Mucosa of rectum (tissue), 2 donors: Measurements from ENCODE around the gene CMBL.
"Not testable (repeated sequence)": the region's sequence is repeated elsewhere in the genome, so short reads cannot be mapped to it uniquely, and the experiment has no call there.

Source experiments
- H3K27ac ChIP-seq, 2 donors: one replicate each; pipeline ENCODE4 v1.7.0; 2013; ENCODE audit warnings: inconsistent platforms in 2 of 2, low read depth in 2 of 2, low read length in 2 of 2
- H3K27me3 ChIP-seq, 2 donors: one replicate each; pipeline ENCODE4 v1.7.0; 2013; ENCODE audit warnings: low read length in 2 of 2; ENCODE audit not compliant: control insufficient read depth in 2 of 2, insufficient read depth in 2 of 2
- H3K36me3 ChIP-seq, 2 donors: one replicate each; pipeline ENCODE4 v1.7.0; 2013; ENCODE audit warnings: low read length in 2 of 2; ENCODE audit not compliant: control insufficient read depth in 2 of 2, insufficient read depth in 2 of 2
- H3K4me1 ChIP-seq, 2 donors: one replicate each; pipeline ENCODE4 v1.7.0; 2013; ENCODE audit warnings: low read length in 2 of 2, mild to moderate bottlenecking in 1 of 2; ENCODE audit not compliant: control insufficient read depth in 2 of 2, insufficient read depth in 2 of 2
- H3K4me3 ChIP-seq, 2 donors: one replicate each; pipeline ENCODE4 v1.7.0; 2013; ENCODE audit warnings: low read length in 2 of 2
- H3K9ac ChIP-seq, 2 donors: one replicate each; pipeline ENCODE4 v1.7.0; 2013; ENCODE audit warnings: low read length in 2 of 2, low read depth in 1 of 2, mild to moderate bottlenecking in 1 of 2
- H3K9me3 ChIP-seq, 2 donors: one replicate each; pipeline ENCODE4 v1.7.0; 2013; ENCODE audit warnings: low read length in 2 of 2; ENCODE audit not compliant: control insufficient read depth in 2 of 2
- donor health status: healthy.
- donor health status: Normal muscosa, but diverticular disease.

Gene CMBL

GRCh38 chr5:10344461-10345106 lies 36.9 kb upstream of the CMBL start:
- H3K27ac ChIP-seq = not testable (repeated sequence)

DNA sequence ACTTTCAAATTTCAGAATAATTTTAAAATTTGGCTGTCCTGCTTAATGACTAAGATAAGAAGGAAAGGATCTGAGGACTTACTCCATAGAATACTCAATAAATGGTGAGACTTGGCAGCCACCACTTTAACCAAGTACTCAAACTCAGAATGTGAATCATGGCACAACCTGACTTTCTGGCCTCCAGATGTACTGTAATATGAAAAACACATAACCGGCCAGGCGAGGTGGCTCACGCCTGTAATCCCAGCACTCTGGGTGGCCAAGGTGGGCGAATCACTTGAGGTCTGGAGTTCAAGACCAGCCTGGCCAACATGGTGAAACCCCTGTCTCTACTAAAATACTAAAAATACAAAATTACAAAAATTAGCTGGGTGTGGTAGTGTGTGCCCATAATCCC lies 35.8 kb upstream of the CMBL start:
- H3K36me3 ChIP-seq = no peaks in the 10 kb centered on the region
- H3K4me3 ChIP-seq = no peak overlapping the region
- H3K27ac ChIP-seq = no peak overlapping the region
- H3K4me1 ChIP-seq = no peaks in the 10 kb centered on the region
- no peaks in the 10 kb centered on the region for H3K27me3 ChIP-seq
- no peak overlapping the region for H3K9ac ChIP-seq
- no peaks in the 10 kb centered on the region for H3K9me3 ChIP-seq

More at GRCh38 chr5:10344461-10345106, 36.9 kb upstream of the CMBL start:
- H3K9ac ChIP-seq, H3K36me3 ChIP-seq, H3K4me1 ChIP-seq, H3K4me3 ChIP-seq, H3K27me3 ChIP-seq, H3K9me3 ChIP-seq: not testable (repeated sequence)

DNA sequence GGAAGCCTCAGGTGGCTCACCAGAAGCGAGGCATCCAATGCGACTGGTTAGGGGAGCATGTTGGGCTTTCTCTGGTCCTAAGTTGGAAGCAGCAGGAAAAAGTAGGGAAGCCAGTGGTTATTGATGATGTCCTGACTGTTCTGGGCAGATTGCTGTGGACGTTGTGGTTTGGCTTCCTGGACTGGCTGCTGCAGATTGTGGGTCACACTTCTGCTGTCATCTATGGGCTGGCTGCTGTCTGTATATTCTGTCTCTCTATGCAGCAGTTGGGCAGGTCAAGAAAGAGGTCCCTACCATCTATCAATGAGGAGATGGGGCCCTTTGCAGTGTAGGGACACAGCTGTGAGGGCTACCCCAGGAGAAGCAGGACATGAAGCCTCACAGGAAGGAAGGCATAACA lies 32.3 kb upstream of the CMBL start:
- no peak overlapping the region for H3K9ac ChIP-seq
- H3K27ac ChIP-seq = no peak overlapping the region
- H3K9me3 ChIP-seq = no peaks in the 10 kb centered on the region
- H3K4me3 ChIP-seq = no peak overlapping the region
- H3K4me1 ChIP-seq = no peaks in the 10 kb centered on the region
- H3K27me3 ChIP-seq = peaks cover 0 to 3% of the 10 kb centered on the region in 2 donors
- H3K36me3 ChIP-seq = no peaks in the 10 kb centered on the region

- H3K36me3 ChIP-seq = no peaks in the 10 kb centered on the region
- H3K27me3 ChIP-seq = peaks cover 3% of the 10 kb centered on the region in 2 donors
- no peak overlapping the region for H3K27ac ChIP-seq
- no peak overlapping the region for H3K4me3 ChIP-seq
- H3K9ac ChIP-seq = no peak overlapping the region
- H3K4me1 ChIP-seq = no peaks in the 10 kb centered on the region
- H3K9me3 ChIP-seq = no peaks in the 10 kb centered on the region
Observed at GRCh38 chr5:10339058-10339811, 31.5 kb upstream of the CMBL start.

DNA sequence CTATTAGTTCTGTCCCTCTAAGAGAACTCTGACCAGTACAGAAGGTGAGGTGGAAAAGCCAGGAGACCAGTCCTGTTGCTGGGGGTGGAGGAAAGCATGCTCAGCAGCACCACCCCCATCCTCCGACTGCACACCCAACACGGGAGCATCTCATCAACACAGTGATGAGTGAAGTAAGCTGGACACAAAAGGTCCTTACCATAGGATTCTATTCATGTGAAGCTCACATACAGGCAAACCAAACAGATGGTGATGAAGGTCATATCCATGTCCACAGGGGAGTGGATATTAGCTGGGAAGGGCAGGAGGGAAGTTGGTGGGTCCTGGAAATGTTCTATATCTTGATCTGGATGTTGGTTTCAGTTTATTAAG lies 31.0 kb upstream of the CMBL start:
- H3K27me3 ChIP-seq = peaks cover 3% of the 10 kb centered on the region in 2 donors
- H3K27ac ChIP-seq = no peak overlapping the region
- H3K9ac ChIP-seq = no peak overlapping the region
- H3K36me3 ChIP-seq = no peaks in the 10 kb centered on the region
- H3K4me3 ChIP-seq = no peak overlapping the region
- no peaks in the 10 kb centered on the region for H3K9me3 ChIP-seq
- peaks cover 0 to 2% of the 10 kb centered on the region in 2 donors for H3K4me1 ChIP-seq

DNA sequence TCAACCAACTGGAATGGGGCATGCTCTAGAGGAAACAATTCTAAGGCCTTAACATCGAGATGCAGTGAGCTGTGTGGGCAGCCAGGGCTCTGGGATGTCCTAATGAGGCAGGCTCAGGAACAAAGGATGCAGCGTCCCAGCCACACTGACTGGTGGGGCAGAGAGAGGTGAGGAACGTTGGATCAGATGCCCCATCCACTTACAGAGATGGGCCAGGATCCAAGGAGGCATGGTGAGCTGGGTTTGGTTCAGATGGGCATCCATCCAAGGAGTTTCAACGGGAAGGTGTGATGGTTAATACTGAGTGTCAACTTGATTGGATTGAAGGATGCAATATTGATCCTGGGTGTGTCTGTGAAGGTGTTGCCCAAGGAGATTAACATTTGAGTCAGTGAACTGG lies 30.3 kb upstream of the CMBL start:
- no peaks in the 10 kb centered on the region for H3K9me3 ChIP-seq
- no peaks in the 10 kb centered on the region for H3K36me3 ChIP-seq
- H3K9ac ChIP-seq = no peak overlapping the region
- peaks cover 0 to 6% of the 10 kb centered on the region in 2 donors for H3K4me1 ChIP-seq
- H3K27me3 ChIP-seq = peaks cover 3% of the 10 kb centered on the region in 2 donors
- H3K27ac ChIP-seq = no peak overlapping the region
- H3K4me3 ChIP-seq = no peak overlapping the region

GRCh38 chr5:10337107-10337506 lies 29.4 kb upstream of the CMBL start:
- H3K4me1 ChIP-seq = peaks cover 0 to 6% of the 10 kb centered on the region in 2 donors
- no peak overlapping the region for H3K4me3 ChIP-seq
- H3K9me3 ChIP-seq = no peaks in the 10 kb centered on the region
- no peak overlapping the region for H3K9ac ChIP-seq
- no peaks in the 10 kb centered on the region for H3K36me3 ChIP-seq
- H3K27me3 ChIP-seq = peaks cover 3% of the 10 kb centered on the region in 2 donors
- no peak overlapping the region for H3K27ac ChIP-seq

GRCh38 chr5:10335711-10336470 lies 28.2 kb upstream of the CMBL start:
- Histone ChIP-seq H3K4me3 (no peak overlapping the region), H3K9me3 (no peaks in the 10 kb centered on the region), H3K27ac (no peak overlapping the region), H3K36me3 (no peaks in the 10 kb centered on the region), H3K4me1 (peaks cover 0 to 14% of the 10 kb centered on the region in 2 donors), H3K9ac (no peak overlapping the region), H3K27me3 (peaks cover 3% of the 10 kb centered on the region in 2 donors)

DNA sequence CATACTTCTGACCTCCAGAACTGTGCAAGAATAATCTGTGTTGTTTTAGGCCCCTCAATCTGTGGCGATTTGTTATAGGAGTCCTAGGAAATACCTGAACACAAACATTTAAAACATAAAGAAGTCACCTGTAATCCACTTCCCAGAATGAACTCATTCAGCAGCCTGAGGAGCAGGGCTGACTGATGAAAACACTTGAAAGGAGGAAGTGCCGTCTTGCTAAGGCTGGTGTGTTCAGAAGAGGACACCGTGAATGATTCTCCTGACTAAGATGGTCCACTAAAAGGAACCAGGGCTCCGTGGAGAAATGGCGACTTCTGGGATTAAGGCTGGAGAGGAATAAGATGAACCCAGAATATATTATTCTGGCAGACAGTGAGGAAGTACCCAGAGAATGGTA lies 27.1 kb upstream of the CMBL start:
- Histone ChIP-seq H3K4me1 (peaks cover 0 to 17% of the 10 kb centered on the region in 2 donors), H3K9ac (no peak overlapping the region), H3K36me3 (no peaks in the 10 kb centered on the region), H3K27ac (no peak overlapping the region), H3K4me3 (no peak overlapping the region), H3K27me3 (peaks cover 3% of the 10 kb centered on the region in 2 donors), H3K9me3 (no peaks in the 10 kb centered on the region)
